Gastrocnemius medialis (tissue), 4 donors: Measurements from ENCODE around the gene NAT9. TPM values are rescaled to one million over a fixed set of nuclear protein-coding genes. Genes with fewer than 3 reads are reported as not detected.

Experiments used
- ATAC-seq, 2 donors: fragments of 150-250 bp; one replicate each; pipeline ENCODE4 v1.9.1; 2016
- DNase-seq, 2 donors: peaks; one replicate each; pipeline ENCODE4 v3.0.0-alpha.2; 2019
- H3K27ac ChIP-seq, 4 donors: fragments of 200-600 bp; sonication (generic); 1 replicate in 1 of 4; 2 replicates in 3 of 4; pipeline ENCODE4 v1.5.1; 2016 to 2018; ENCODE audit warnings: mild to moderate bottlenecking in 2 of 4, moderate library complexity in 1 of 4
- H3K27me3 ChIP-seq, 3 donors: fragments of 200-600 bp; sonication (generic) in 2 of 3; 1 replicate in 1 of 3; 2 replicates in 2 of 3; pipeline versions ENCODE4 v1.5.1 to v1.6.0; 2016 to 2019; ENCODE audit warnings: mild to moderate bottlenecking in 1 of 3, moderate library complexity in 1 of 3
- H3K36me3 ChIP-seq, 2 donors: fragments of 200-600 bp; sonication (generic) in 1 of 2; one replicate each; pipeline ENCODE4 v1.5.1; 2017 to 2018
- H3K4me1 ChIP-seq, 2 donors: fragments of 200-600 bp; sonication (generic) in 1 of 2; one replicate each; pipeline ENCODE4 v1.5.1; 2016 to 2017; ENCODE audit warnings: mild to moderate bottlenecking in 2 of 2
- H3K4me3 ChIP-seq, 4 donors: fragments of 200-600 bp; sonication (generic) in 3 of 4; 1 replicate in 1 of 4; 2 replicates in 3 of 4; pipeline ENCODE4 v1.5.1; 2016 to 2019; ENCODE audit warnings: mild to moderate bottlenecking in 2 of 4
- H3K9me3 ChIP-seq, 3 donors: fragments of 200-600 bp; sonication (generic) in 2 of 3; 1 replicate in 1 of 3; 2 replicates in 2 of 3; pipeline ENCODE4 v1.5.1; 2016 to 2019
- CTCF ChIP-seq, 5 experiments: fragments of 450-650 bp in 3 of 5; fragments of 200-600 bp in 2 of 5; sonication (generic) in 2 of 5; IDR thresholded peaks in 4 of 5; conservative IDR thresholded peaks in 1 of 5; 1 replicate in 4 of 5; 2 replicates in 1 of 5; pipeline ENCODE4 v1.5.1; 2016 to 2019; ENCODE audit warnings: antibody characterized with exemption in 5 of 5, mild to moderate bottlenecking in 3 of 5, moderate library complexity in 3 of 5
- POLR2A ChIP-seq, 2 donors: fragments of 450-650 bp; IDR thresholded peaks; one replicate each; pipeline ENCODE4 v1.6.1; 2017; ENCODE audit warnings: antibody characterized with exemption in 2 of 2, mild to moderate bottlenecking in 2 of 2, moderate library complexity in 2 of 2
- in situ Hi-C, 4 donors: fragments of 200-750 bp; cut with MboI; loops; one replicate each; pipeline versions ENCODE4 v1.15.0 to v1.8.0; 2017; ENCODE audit warnings: low sequenced_read_pairs in 4 of 4
- intact Hi-C: fragments of 100-400 bp; cut with DNase I; formaldehyde crosslinking; loops from one replicate; pipeline ENCODE4 v1.15.1; 2023; ENCODE audit warnings: low total_unique reads
- total RNA-seq, 4 donors: library from RNA; depleted of rRNA; stranded (reverse); fragments of >200 nt; gene quantifications; one replicate each; pipeline versions ENCODE4 v1.1.0 to v1.2.3, GENCODE V29; 2016

NAT9 gene
- total RNA-seq, 4 donors from 2014 or later = 7.7 to 27.4 (median 14.5) TPM

DNA sequence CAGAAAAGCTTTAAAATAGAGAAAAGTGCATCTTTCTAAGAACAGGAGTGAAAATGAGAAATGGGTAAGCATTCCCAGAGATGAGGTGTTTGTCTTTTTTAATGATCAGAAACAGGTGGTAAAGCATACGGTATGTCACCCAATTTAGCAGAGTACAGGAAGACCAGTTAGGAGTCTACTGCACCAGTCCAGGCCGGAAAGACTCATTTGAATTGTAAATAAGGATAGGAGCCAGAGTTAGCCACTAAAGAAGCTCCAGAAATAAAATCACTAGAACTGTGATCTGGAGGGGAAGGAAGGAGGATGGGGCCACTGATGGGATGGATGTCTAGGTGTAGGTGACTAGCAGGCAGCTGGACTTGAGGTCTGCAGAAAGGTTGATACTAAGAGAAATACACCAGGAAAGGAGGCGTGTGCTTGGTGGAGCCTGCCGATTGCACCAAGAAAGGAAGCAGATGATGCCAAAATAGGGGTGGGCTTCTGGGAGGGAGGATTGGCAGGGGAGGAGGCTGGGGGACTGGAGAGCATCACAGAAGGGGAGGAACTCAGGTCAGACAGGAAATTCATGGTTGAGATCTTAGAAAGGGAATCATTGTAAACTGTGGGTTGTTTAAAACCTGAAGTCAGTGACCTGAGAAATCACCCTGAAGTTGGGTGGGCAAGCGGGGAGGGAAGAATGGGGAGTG, 8.1 kb upstream of the NAT9 start:
- TF ChIP-seq CTCF (IDR thresholded peaks at IDR 0.05 in 4 of 5, conservative IDR thresholded peaks at IDR 0.05 in 1 of 5) = no peak
- TF ChIP-seq POLR2A (IDR thresholded peaks at IDR 0.05) = no peak
- ATAC-seq (no peak), DNase-seq (no peak)
- Histone ChIP-seq H3K27me3 (no peaks in the 10 kb centered on the region), H3K27ac (no peak overlapping the region), H3K9me3 (no peaks in the 10 kb centered on the region), H3K4me3 (no peak overlapping the region), H3K36me3 (no peaks in the 10 kb centered on the region), H3K4me1 (no peaks in the 10 kb centered on the region)
- intact Hi-C loops = no loop called here
- in situ Hi-C loops = no loop called here

DNA sequence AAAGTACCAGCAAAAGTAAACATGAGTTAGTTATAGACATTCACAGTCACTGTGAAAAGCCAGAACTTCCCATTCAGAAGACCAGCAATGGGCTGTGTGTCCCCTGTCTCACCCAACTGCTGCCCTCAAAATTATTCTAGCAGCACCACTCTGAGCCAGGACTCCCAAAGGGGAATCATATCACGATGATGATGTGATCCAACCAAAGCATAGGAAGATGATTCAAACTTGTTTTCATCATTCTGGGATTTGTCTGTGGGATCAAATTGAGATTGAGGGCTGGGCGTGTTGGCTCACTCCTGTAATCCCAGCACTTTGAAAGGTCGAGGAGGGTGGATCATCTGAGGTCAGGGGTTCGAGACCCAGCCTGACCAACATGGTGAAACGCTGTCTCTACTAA, 6.4 kb upstream of the NAT9 start:
- H3K4me1 ChIP-seq = peaks cover 0 to 2% of the 10 kb centered on the region in 2 donors
- no peaks in the 10 kb centered on the region for H3K9me3 ChIP-seq
- H3K36me3 ChIP-seq = no peaks in the 10 kb centered on the region
- in situ Hi-C loops (no loop called here), intact Hi-C loops (no loop called here)
- H3K4me3 ChIP-seq = no peak overlapping the region
- ATAC-seq = no peak
- H3K27me3 ChIP-seq = no peaks in the 10 kb centered on the region
- TF ChIP-seq POLR2A (IDR thresholded peaks at IDR 0.05) = no peak
- no peak for TF ChIP-seq CTCF (IDR thresholded peaks at IDR 0.05 in 4 of 5, conservative IDR thresholded peaks at IDR 0.05 in 1 of 5)
- no peak overlapping the region for H3K27ac ChIP-seq
- no peak for DNase-seq

GRCh38 chr17:74780443-74781238, 4.5 kb upstream of the NAT9 start:
- in situ Hi-C loops (no loop called here), intact Hi-C loops (no loop called here)
- no peaks in the 10 kb centered on the region for H3K27me3 ChIP-seq
- DNase-seq (no peak), ATAC-seq (no peak)
- H3K4me1 ChIP-seq = peaks cover 9 to 13% of the 10 kb centered on the region in 2 donors
- no peak for TF ChIP-seq POLR2A (IDR thresholded peaks at IDR 0.05)
- H3K27ac ChIP-seq = no peak overlapping the region
- H3K4me3 ChIP-seq = no peak overlapping the region
- H3K9me3 ChIP-seq = no peaks in the 10 kb centered on the region
- H3K36me3 ChIP-seq = no peaks in the 10 kb centered on the region

GRCh38 chr17:74779948-74780400, 3.8 kb upstream of the NAT9 start:
- H3K27me3 ChIP-seq = no peaks in the 10 kb centered on the region
- intact Hi-C loops = loop anchor here (10.0 kb wide), 2 partner anchors 395 to 565 kb away; partner anchors contain the start of gene TTYH2
- H3K36me3 ChIP-seq = no peaks in the 10 kb centered on the region
- TF ChIP-seq CTCF (IDR thresholded peaks at IDR 0.05 in 4 of 5, conservative IDR thresholded peaks at IDR 0.05 in 1 of 5) (no peak), POLR2A (IDR thresholded peaks at IDR 0.05) (peak in 1 of 2 donors; percentile 17)
- H3K4me3 ChIP-seq = no peak overlapping the region
- H3K9me3 ChIP-seq = no peaks in the 10 kb centered on the region
- H3K27ac ChIP-seq = no peak overlapping the region
- DNase-seq (peak; percentile 29 to 49), ATAC-seq (no peak)
- peaks cover 15 to 20% of the 10 kb centered on the region in 2 donors for H3K4me1 ChIP-seq
- in situ Hi-C loops = no loop called here

DNA sequence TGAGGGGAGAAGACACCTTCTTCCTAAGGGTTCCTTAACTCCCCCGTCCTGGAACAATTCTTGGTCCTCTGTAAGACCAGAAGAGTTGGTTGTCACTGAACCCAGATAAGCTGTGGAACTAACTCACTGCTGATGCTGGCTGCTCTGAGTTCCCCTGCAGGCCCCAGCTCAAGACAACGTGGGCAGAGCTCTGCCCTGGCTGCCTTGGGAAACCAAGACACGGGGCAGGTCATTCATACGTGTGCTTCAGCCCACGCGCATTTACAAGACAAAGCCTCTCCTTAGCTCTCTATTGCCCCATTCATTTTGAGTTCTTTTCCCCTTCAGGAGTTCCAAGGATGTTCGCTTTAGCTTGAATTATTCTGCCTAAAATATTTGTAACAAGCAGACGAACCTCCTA, 3.4 kb upstream of the NAT9 start:
- H3K4me3 ChIP-seq = no peak overlapping the region
- in situ Hi-C loops = no loop called here
- no peaks in the 10 kb centered on the region for H3K27me3 ChIP-seq
- TF ChIP-seq POLR2A (IDR thresholded peaks at IDR 0.05) (no peak), CTCF (IDR thresholded peaks at IDR 0.05 in 4 of 5, conservative IDR thresholded peaks at IDR 0.05 in 1 of 5) (no peak)
- H3K4me1 ChIP-seq = peaks cover 17 to 23% of the 10 kb centered on the region in 2 donors
- intact Hi-C loops = loop anchor here (10.0 kb wide), 2 partner anchors 395 to 565 kb away; partner anchors contain the start of gene TTYH2
- no peak for ATAC-seq
- DNase-seq = no peak
- no peak overlapping the region for H3K27ac ChIP-seq
- no peaks in the 10 kb centered on the region for H3K36me3 ChIP-seq
- H3K9me3 ChIP-seq = no peaks in the 10 kb centered on the region
